DOHH2 (cell line): ENCODE measurements around the gene KCNJ1.

Experiments used
- H3F3A ChIP-seq: fragments of 200-600 bp; sonication (generic), shearing (Covaris generic); 2 replicates; pipeline ENCODE4 v1.6.0; 2016; ENCODE audit warnings: antibody characterized with exemption, mild to moderate bottlenecking; ENCODE audit not compliant: control insufficient read depth, insufficient read depth
- H3K27ac ChIP-seq: fragments of 200-600 bp; sonication (generic); 2 replicates; pipeline ENCODE4 v1.5.1; 2014; ENCODE audit warnings: low read depth, mild to moderate bottlenecking, low read length, moderate library complexity
- H3K27me3 ChIP-seq: fragments of 200-600 bp; sonication (generic); 2 replicates; pipeline ENCODE4 v1.6.1; 2014; ENCODE audit warnings: mild to moderate bottlenecking, low read length, mixed read lengths; ENCODE audit not compliant: control insufficient read depth
- H3K36me3 ChIP-seq: fragments of 200-600 bp; sonication (generic); 2 replicates; pipeline ENCODE4 v1.6.1; 2014; ENCODE audit warnings: mild to moderate bottlenecking, low read length, moderate library complexity, mixed read lengths; ENCODE audit not compliant: control insufficient read depth
- H3K4me1 ChIP-seq: fragments of 200-600 bp; sonication (generic); 2 replicates; pipeline ENCODE4 v1.6.1; 2014; ENCODE audit warnings: mild to moderate bottlenecking, low read length, mixed read lengths; ENCODE audit not compliant: control insufficient read depth
- H3K4me2 ChIP-seq: fragments of 200-600 bp; sonication (generic); 2 replicates; pipeline ENCODE4 v1.6.0; 2014; ENCODE audit warnings: mild to moderate bottlenecking, low read length, moderate library complexity
- H3K4me3 ChIP-seq: fragments of 200-600 bp; sonication (generic); 2 replicates; pipeline ENCODE4 v1.5.1; 2014; ENCODE audit warnings: mild to moderate bottlenecking, low read length, mixed read lengths
- H3K79me2 ChIP-seq: fragments of 200-600 bp; sonication (generic); 2 replicates; pipeline ENCODE4 v1.6.1; 2014; ENCODE audit warnings: mild to moderate bottlenecking, low read length, mixed read lengths; ENCODE audit not compliant: control insufficient read depth
- H3K9me2 ChIP-seq: fragments of 200-600 bp; sonication (generic); replicated peaks from 2 replicates; pipeline ENCODE4 v1.6.1; 2014; ENCODE audit warnings: mild to moderate bottlenecking, low read length, mixed read lengths; ENCODE audit not compliant: control insufficient read depth
- H3K9me3 ChIP-seq: fragments of 200-600 bp; sonication (generic); 2 replicates; pipeline ENCODE4 v1.6.1; 2014; ENCODE audit warnings: antibody characterized with exemption, low read length, mixed read lengths; ENCODE audit not compliant: control insufficient read depth, insufficient read depth
- H4K20me1 ChIP-seq: fragments of 200-600 bp; sonication (generic); 2 replicates; pipeline ENCODE4 v1.6.0; 2014; ENCODE audit warnings: low read depth, mild to moderate bottlenecking, antibody characterized with exemption, low read length, moderate library complexity; ENCODE audit not compliant: control insufficient read depth, insufficient read depth
- EZH2phosphoT487 ChIP-seq: fragments of 200-600 bp; sonication (generic); IDR thresholded peaks from 2 replicates; pipeline ENCODE4 v1.6.1; 2017; ENCODE audit warnings: borderline replicate concordance, mild to moderate bottlenecking, antibody characterized with exemption, low read length, moderate library complexity, mixed read lengths
- TF ChIP-seq, protein P1 (sequence below): fragments of 200-600 bp; sonication (generic); IDR thresholded peaks from one replicate; pipeline ENCODE4 v1.5.1; 2014; ENCODE audit warnings: antibody characterized with exemption, mild to moderate bottlenecking, low read depth, low read length; ENCODE audit not compliant: poor library complexity, severe bottlenecking

The KCNJ1 gene

DNA sequence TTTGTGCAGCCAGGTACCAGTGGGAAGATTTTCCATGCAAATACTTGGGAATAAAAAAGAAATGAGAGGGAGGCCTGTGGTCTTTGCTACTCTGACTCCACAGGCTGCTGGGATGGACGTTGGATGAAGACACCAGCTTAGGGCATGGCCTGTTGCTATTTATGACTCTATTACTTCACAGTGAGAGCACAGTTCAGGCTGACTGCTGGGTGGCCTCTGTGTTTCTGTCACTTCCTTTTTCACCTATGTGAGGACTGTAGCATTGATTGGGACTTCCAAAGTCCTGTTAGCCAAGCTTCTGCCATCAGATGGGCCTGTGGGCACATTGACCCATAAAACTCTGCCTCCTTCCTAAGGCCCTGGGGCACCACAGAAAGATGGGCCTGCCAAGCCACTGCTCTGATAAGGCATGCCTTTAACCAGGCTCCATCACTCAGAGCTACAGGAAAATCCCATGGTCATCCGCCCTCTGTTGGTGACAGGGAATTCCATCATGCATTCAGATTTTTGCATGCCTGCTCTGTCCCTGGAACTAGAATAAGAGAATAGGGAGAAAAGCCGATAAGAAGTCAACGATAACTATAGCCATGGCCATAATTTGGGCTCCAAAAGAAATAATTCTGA is 64.6 kb downstream of the KCNJ1 start:
- H3F3A ChIP-seq: no peaks in the 10 kb centered on the region
- no peaks in the 10 kb centered on the region for H3K9me2 ChIP-seq
- no peaks in the 10 kb centered on the region for H4K20me1 ChIP-seq
- H3K4me3 ChIP-seq: no peak overlapping the region
- H3K79me2 ChIP-seq: no peaks in the 10 kb centered on the region
- peaks cover 32% of the 10 kb centered on the region for H3K36me3 ChIP-seq
- no peak overlapping the region for H3K4me2 ChIP-seq
- H3K4me1 ChIP-seq: no peaks in the 10 kb centered on the region
- TF ChIP-seq, protein P1, sequence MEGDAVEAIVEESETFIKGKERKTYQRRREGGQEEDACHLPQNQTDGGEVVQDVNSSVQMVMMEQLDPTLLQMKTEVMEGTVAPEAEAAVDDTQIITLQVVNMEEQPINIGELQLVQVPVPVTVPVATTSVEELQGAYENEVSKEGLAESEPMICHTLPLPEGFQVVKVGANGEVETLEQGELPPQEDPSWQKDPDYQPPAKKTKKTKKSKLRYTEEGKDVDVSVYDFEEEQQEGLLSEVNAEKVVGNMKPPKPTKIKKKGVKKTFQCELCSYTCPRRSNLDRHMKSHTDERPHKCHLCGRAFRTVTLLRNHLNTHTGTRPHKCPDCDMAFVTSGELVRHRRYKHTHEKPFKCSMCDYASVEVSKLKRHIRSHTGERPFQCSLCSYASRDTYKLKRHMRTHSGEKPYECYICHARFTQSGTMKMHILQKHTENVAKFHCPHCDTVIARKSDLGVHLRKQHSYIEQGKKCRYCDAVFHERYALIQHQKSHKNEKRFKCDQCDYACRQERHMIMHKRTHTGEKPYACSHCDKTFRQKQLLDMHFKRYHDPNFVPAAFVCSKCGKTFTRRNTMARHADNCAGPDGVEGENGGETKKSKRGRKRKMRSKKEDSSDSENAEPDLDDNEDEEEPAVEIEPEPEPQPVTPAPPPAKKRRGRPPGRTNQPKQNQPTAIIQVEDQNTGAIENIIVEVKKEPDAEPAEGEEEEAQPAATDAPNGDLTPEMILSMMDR: no peak
- no peak for TF ChIP-seq EZH2phosphoT487
- no peaks in the 10 kb centered on the region for H3K9me3 ChIP-seq
- no peaks in the 10 kb centered on the region for H3K27me3 ChIP-seq
- no peak overlapping the region for H3K27ac ChIP-seq

DNA sequence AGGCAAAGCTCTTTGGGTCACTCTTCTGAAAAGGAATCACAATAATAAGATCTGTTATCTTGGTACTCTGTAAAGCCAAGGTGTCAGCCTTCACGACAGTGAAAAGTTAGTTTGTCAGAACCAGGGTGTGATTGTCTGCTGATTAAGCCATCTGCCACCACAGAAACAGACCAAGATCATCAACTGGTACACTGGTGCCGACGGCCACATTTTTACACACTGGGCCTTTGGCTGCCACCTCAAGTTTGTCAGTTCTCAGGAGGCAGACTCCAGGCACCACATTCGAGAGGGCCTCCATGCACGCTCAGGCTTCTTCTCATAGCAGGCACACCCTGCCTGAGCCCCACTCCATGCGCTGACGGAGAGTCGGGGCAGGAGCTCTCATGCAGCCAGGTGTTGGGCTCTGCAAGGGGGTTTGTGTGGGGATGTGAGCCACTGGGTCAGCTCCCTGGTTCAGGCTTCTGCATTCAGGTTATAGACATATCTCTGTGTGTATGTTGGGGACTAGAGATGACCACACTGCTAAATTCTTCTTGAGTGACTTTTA is 66.2 kb downstream of the KCNJ1 start:
- Histone ChIP-seq H3K4me1 (peaks cover 6% of the 10 kb centered on the region), H3K9me2 (no peaks in the 10 kb centered on the region), H3K27me3 (no peaks in the 10 kb centered on the region), H3K36me3 (peaks cover 23% of the 10 kb centered on the region), H3K79me2 (no peaks in the 10 kb centered on the region), H3K27ac (no peak overlapping the region), H3K4me3 (no peak overlapping the region), H4K20me1 (no peaks in the 10 kb centered on the region), H3F3A (no peaks in the 10 kb centered on the region), H3K4me2 (no peak overlapping the region), H3K9me3 (no peaks in the 10 kb centered on the region)
- TF ChIP-seq, protein P1: no peak
- no peak for TF ChIP-seq EZH2phosphoT487

DNA sequence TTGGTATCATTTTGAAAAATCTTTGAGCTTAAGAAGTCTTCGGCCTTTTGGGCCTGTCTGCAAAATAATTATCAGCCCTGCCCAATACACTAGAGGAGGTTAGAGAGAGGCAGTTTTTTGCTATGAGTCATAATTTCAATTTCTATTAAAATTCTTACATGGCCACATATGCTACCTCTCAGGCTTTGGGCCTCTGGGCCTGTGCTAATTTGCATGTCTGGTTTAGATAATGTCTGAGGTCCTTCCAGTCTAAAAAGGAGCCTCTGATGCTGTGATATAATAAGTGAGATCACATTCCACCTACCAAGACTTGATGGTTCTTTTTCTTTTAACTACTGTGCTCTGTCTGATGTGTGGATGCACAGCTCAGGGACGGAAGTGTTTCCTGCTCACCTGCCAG is 70.8 kb downstream of the KCNJ1 start:
- no peaks in the 10 kb centered on the region for H4K20me1 ChIP-seq
- H3K4me1 ChIP-seq: peaks cover 17% of the 10 kb centered on the region
- H3K36me3 ChIP-seq: peaks cover 22% of the 10 kb centered on the region
- peak overlapping the region; percentile 18; the same call in 1 of the 2 replicates for H3K27ac ChIP-seq
- H3K27me3 ChIP-seq: no peaks in the 10 kb centered on the region
- H3K9me3 ChIP-seq: no peaks in the 10 kb centered on the region
- no peaks in the 10 kb centered on the region for H3K79me2 ChIP-seq
- H3K4me3 ChIP-seq: no peak overlapping the region
- H3F3A ChIP-seq: no peaks in the 10 kb centered on the region
- no peaks in the 10 kb centered on the region for H3K9me2 ChIP-seq
- no peak for TF ChIP-seq EZH2phosphoT487
- TF ChIP-seq, protein P1: no peak
- 0 out of 2 replicates have a peak overlapping the region, but pooled peaks have one; percentile 19 for H3K4me2 ChIP-seq
